HAP-1 (cell line): ENCODE measurements around the gene MGAT1.
A peak's percentile ranks its signal among the peaks of the same experiment; 100 is the strongest.
"Not testable (repeated sequence)": the region's sequence is repeated elsewhere in the genome, so short reads cannot be mapped to it uniquely, and the experiment has no call there.

Experiments
- DNase-seq, 2 experiments: peaks; one replicate each; pipeline ENCODE4 v3.0.0-alpha.2; 2016 to 2020; ENCODE audit warnings: low spot score in 2 of 2
- H3K27me3 ChIP-seq: fragments of 250-450 bp; sonication (Bioruptor Pico); 2 replicates; pipeline ENCODE4 v1.5.1; 2020; ENCODE audit warnings: low read depth, mild to moderate bottlenecking, moderate library complexity
- H3K36me3 ChIP-seq: fragments of 250-450 bp; sonication (Bioruptor Pico); replicated peaks from 2 replicates; pipeline ENCODE4 v1.5.1; 2020; ENCODE audit warnings: mild to moderate bottlenecking
- H3K4me1 ChIP-seq: fragments of 250-450 bp; sonication (Bioruptor Pico); 2 replicates; pipeline ENCODE4 v1.5.1; 2020; ENCODE audit warnings: mild to moderate bottlenecking
- H3K4me3 ChIP-seq: fragments of 250-450 bp; sonication (Bioruptor Pico); 2 replicates; pipeline ENCODE4 v1.5.1; 2020; ENCODE audit warnings: mild to moderate bottlenecking, moderate library complexity
- H3K9me3 ChIP-seq: fragments of 250-450 bp; sonication (Bioruptor Pico); 2 replicates; pipeline ENCODE4 v1.5.1; 2020; ENCODE audit warnings: mild to moderate bottlenecking, moderate library complexity
- in situ Hi-C: fragments of 300-500 bp; cut with MboI; formaldehyde crosslinking; loops from 3 replicates; pipeline ENCODE4 v1.14.3; 2020; ENCODE audit warnings: low sequenced_read_pairs, inconsistent platforms, mixed read lengths

Gene MGAT1

DNA sequence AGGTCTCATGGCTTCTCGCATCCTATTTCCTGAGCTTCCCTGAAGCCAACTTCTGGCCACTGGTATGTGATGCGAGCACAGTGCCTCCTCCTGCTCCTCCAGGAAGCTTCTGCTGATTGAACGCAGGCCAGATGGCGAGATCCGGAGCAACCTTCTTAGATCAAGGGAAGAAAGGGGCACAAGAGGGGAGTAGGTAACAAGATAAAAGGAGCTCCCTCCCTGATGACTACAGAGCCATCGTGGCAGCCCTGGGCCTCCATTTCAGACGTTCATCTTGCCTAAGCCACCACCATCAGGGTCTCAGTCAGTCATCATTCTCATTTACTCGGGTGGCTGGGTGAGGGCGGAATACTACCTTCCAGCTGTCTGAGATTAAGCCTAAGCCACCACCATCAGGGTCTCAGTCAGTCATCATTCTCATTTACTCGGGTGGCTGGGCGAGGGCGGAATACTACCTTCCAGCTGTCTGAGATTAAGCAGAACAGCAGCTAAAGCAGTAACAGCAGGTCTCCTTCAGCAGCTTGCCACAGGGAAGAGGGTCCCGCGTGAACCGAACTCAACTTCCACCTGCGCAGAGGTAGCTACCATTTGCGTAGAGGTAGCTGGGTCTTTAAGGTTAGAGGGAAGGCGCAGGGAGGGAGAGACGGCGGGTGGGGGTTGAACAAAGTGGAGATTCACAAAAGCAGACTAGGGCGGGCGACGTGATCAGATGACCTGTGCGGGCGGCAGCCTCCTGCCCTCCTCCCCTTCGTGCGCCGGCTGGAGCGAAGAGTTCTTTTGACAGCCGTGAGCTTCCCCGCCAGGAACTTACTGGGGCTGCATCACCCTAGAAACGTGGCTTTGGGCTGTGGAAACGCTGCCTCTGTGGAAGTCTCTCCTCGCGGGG lies 27.9 kb upstream of the MGAT1 start:
- Histone ChIP-seq H3K4me3 (no peak overlapping the region), H3K9me3 (peaks cover 8% of the 10 kb centered on the region), H3K27me3 (no peaks in the 10 kb centered on the region), H3K4me1 (no peaks in the 10 kb centered on the region), H3K36me3 (no peaks in the 10 kb centered on the region)
- DNase-seq, result no peak
- in situ Hi-C loops, result no loop called here

DNA sequence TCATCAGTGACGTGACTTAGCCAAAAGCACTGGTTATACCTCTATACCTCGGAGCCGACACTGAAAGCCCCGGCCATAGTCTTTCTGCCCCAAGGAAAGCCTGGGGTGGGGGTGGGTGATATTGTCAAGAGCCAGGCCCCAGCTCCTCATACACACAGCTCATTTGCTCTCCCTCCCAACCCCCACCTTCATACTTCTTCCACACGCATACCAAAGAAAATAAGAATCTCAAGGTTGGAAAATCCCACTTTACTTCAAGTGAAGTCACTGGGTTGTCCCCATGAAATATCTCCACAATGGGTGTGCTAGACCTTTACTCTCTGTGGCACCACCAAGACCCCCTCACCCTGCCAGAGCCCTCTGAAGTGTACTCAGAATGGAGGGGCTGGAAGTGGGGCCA lies 27.1 kb upstream of the MGAT1 start:
- no peak for DNase-seq
- no peaks in the 10 kb centered on the region for H3K36me3 ChIP-seq
- no peak overlapping the region for H3K4me3 ChIP-seq
- peaks cover 8% of the 10 kb centered on the region for H3K9me3 ChIP-seq
- in situ Hi-C loops, result no loop called here
- no peaks in the 10 kb centered on the region for H3K27me3 ChIP-seq
- peaks cover 4% of the 10 kb centered on the region for H3K4me1 ChIP-seq

DNA sequence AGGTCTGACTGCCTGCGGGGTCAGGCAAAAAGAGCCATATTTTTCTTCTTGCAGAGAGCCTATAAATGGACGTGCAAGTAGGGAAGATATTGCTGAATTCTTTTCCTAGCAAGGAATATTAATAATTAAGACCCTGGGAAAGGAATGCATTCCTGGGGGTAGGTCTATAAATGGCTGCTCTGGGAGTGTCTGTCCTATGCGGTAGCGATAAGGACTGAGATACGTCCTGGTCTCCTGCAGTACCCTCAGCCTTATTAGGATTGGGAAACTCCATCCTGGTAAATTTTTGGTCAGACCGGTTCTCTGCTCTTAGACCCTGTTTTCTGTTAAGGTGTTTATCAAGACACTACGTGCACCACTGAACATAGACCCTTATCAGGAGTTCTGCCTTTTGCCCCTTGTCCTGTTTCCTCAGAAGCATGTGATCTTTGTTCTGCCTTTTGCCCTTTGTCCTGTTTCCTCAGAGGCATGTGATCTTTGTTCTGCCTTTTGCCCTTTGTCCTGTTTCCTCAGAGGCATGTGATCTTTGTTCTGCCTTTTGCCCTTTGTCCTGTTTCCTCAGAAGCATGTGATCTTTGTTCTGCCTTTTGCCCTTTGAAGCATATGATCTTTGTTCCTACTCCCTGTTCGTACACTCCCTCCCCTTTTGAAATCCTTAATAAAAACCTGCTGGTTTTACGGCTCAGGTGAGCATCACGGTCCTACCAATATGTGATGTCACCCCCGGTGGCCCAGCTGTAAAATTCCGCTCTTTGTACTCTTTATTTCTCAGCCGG lies 26.3 kb upstream of the MGAT1 start:
- in situ Hi-C loops, H3K9me3 ChIP-seq, H3K27me3 ChIP-seq, H3K36me3 ChIP-seq, H3K4me3 ChIP-seq, H3K4me1 ChIP-seq, DNase-seq: not testable (repeated sequence)

DNA sequence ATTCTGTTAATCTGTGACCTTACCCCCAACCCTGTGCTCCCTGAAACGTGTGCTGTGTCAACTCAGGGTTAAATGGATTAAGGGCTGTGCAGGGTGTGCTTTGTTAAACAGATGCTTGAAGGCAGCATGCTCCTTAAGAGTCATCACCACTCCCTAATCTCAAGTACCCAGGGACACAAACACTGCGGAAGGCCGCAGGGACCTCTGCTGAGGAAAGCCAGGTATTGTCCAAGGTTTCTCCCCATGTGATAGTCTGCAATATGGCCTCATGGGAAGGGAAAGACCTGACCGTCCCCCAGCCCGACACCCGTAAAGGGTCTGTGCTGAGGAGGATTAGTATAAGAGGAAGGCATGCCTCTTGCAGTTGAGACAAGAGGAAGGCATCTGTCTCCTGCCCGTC lies 24.8 kb upstream of the MGAT1 start:
- H3K27me3 ChIP-seq, H3K4me1 ChIP-seq, H3K9me3 ChIP-seq, H3K4me3 ChIP-seq, in situ Hi-C loops, DNase-seq, H3K36me3 ChIP-seq: not testable (repeated sequence)

DNA sequence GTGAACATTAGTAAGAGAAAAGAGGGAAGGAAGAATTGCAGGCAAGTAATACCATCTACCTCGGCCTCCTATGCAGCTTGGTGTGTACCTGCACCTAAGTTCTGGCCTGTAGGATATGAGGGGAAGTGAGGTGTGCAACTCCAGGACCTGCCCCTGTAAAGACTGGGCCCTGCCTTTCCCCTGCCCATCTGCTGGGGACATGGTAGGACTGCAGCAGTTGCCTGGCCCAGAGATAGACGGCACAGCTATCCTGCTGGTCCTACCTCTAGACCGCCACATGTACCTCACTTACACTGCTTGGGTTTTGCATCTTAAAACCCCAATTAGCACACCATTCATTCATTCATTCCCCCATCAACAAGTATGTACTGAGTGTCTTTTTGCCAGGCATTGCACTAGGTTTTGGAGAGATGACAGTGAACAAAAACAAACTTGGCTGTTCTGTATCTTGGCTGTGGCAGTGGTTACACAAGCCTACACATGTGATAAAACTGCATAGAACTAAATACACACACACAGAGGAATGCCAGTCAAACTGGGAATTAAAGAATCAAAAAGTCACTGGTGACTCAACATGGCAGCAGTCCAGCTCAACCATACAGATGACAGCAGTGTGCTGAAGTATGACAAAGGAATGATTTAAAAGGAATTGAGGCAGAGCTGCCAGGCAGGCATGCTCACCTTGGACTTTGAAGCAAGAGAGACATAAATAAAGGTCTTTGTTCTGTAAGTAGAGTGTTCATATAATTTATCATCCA lies 23.3 kb upstream of the MGAT1 start:
- H3K9me3 ChIP-seq, result peaks cover 8% of the 10 kb centered on the region; the same call in 1 of the 2 replicates
- in situ Hi-C loops, result no loop called here
- peaks cover 8% of the 10 kb centered on the region for H3K4me1 ChIP-seq
- H3K36me3 ChIP-seq, result no peaks in the 10 kb centered on the region
- H3K27me3 ChIP-seq, result no peaks in the 10 kb centered on the region; the same call in 1 of the 2 replicates
- DNase-seq, result no peak
- H3K4me3 ChIP-seq, result no peak overlapping the region

DNA sequence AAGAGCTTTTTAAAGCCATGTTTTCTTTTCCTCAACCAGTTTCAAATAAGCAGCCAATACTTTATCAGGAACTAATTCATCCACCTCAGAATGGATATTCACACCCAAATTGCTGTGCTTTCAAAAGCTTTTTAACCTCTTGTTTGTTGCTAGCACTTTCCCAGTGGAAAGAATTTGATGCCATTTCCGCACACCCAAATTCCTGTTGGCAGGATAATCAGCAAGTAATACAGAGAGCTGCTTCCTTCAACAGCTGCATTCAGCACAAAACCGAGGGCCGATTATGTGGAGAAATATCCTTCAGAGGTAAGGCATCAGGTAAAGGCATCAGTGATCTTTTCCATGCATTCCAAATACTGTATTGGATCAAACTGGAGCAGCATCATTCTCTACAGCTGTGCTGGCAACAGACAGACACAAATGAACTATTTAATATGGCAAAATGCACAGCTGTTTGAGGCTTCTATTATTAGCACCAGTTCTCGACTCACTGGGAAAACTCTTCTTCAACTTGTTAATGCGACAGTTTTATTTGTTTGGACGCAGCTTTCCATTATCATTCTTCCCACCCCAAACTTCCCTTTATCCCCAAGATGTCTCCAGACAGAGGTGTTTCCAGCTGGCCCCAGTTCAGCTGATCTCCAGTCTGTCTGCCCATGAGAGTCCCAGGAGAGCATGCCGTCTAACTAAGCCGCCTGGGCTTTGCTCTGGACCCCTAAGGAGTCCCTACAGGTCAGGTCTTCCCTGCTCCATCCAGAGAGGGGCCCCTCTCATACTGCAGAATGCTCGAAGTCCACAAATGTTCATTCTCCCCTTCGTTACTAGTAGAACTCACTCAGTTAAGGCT lies 22.2 kb upstream of the MGAT1 start:
- peaks cover 8% of the 10 kb centered on the region for H3K4me1 ChIP-seq

DNA sequence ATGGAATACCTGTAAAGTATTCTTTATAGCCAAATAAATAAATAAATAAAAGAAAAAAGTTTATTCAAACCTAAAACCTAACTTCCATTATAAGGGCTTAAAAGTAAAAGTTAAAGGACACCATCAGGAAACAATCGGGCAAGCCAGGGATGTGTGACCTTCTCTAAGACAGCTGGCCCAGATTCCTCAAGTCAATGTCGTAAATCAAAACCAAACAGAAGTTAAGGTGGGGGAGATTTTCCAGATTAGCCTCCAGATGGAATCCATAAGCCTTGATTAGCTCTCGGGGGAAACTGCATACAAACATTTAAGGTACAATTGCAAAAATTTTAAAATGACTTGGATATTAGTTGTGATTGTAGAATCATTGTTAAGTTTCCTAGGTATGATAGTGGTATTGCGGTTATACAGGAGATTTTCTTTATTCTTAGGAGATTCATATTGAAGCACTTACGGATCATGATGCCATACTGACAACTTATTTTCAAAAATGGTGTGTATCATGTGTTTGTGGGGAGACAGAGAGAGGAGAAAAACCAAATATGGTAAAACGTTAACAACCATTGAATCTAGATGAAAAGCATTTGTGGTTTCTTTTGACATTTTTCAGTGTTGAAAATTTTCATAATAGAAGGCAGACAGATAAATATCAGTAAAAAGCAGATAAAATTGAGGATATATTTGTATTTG lies 21.5 kb upstream of the MGAT1 start:
- Histone ChIP-seq H3K9me3 (0 out of 2 replicates have a peak, but pooled peaks cover 6% of the 10 kb centered on the region), H3K4me3 (no peak overlapping the region), H3K36me3 (no peaks in the 10 kb centered on the region), H3K4me1 (peaks cover 8% of the 10 kb centered on the region), H3K27me3 (no peaks in the 10 kb centered on the region; the same call in 1 of the 2 replicates)
- in situ Hi-C loops, result no loop called here
- DNase-seq, result no peak

More for the DNA sequence above, 22.2 kb upstream of the MGAT1 start:
- peaks cover 8% of the 10 kb centered on the region; the same call in 1 of the 2 replicates for H3K9me3 ChIP-seq
- H3K36me3 ChIP-seq, result no peaks in the 10 kb centered on the region
- no peak overlapping the region for H3K4me3 ChIP-seq
- in situ Hi-C loops, result no loop called here
- DNase-seq, result peak in 1 of 2 experiments; percentile 29
- no peaks in the 10 kb centered on the region; the same call in 1 of the 2 replicates for H3K27me3 ChIP-seq

DNA sequence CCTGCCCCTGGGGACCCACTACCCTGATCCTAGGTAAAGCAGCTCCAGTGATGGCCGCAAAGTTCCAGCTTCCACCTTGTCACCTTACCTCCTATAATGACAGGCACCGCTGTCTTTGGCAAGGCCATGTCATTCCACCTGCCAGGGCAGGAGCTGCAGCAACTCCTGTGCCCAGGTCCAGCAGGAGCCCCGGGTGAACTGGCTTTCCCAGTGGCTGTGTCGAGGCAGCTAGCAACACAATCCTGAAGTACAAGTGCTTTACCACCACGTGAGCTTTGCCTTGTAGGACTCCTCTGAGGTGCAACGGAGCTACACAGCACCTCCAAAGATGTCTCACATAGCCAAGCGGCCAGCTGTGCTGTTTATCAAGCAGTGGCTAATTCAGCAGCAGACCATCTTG lies 20.7 kb upstream of the MGAT1 start:
- in situ Hi-C loops, result no loop called here
- Histone ChIP-seq H3K9me3 (0 out of 2 replicates have a peak, but pooled peaks cover 3% of the 10 kb centered on the region), H3K4me3 (no peak overlapping the region), H3K4me1 (peaks cover 8% of the 10 kb centered on the region), H3K27me3 (peaks cover 5% of the 10 kb centered on the region), H3K36me3 (no peaks in the 10 kb centered on the region)
- no peak for DNase-seq

DNA sequence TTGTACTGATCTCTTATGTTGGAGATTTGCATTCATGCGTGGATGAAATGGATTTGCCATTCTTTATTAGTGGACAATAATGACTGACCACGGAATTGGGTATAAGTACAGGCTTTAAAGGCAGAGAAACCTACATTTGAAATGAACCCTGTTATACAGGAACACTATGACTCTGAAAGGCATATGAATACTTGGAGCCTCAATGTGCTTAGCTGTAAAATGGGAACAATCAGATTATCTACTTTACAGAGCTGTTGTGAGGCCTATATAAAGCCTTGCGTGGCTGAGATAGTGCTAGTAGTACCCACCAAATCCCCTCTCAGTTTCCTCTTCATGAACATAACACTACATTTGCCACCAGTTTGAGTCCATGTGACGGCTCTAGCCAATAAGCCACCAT lies 18.9 kb upstream of the MGAT1 start:
- no peak overlapping the region for H3K4me3 ChIP-seq
- peaks cover 19% of the 10 kb centered on the region for H3K4me1 ChIP-seq
- no peaks in the 10 kb centered on the region for H3K36me3 ChIP-seq
- peaks cover 9% of the 10 kb centered on the region for H3K27me3 ChIP-seq
- in situ Hi-C loops, result no loop called here
- DNase-seq, result no peak
- no peaks in the 10 kb centered on the region for H3K9me3 ChIP-seq

DNA sequence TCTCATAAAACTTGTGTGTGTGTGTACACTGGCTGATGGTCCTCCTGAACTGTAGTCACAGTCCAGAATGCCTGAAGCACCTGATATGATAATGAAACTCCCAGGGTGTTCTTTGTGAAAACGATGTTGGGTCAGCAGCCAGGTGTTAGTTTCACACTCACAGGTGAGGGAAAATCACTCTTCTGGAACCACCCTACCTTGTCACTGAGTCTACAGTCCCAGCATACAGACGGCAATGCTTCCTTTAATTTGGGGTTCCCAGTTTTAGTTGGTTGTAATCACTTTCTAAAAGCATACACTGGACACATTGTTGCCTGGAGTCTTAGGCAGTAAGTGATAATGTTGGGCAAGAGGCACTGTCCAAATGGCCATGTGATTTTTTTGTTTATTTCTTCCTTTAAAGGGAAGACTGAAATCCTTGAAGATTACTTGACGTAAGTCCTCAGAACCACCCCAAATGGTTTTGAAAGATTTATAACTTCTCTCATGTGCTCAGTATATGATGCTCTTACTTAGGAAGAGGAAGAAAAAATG lies 18.2 kb upstream of the MGAT1 start:
- Histone ChIP-seq H3K36me3 (no peaks in the 10 kb centered on the region), H3K4me3 (no peak overlapping the region), H3K4me1 (peaks cover 23% of the 10 kb centered on the region), H3K27me3 (peaks cover 9% of the 10 kb centered on the region), H3K9me3 (no peaks in the 10 kb centered on the region)
- DNase-seq, result no peak
- in situ Hi-C loops, result no loop called here

DNA sequence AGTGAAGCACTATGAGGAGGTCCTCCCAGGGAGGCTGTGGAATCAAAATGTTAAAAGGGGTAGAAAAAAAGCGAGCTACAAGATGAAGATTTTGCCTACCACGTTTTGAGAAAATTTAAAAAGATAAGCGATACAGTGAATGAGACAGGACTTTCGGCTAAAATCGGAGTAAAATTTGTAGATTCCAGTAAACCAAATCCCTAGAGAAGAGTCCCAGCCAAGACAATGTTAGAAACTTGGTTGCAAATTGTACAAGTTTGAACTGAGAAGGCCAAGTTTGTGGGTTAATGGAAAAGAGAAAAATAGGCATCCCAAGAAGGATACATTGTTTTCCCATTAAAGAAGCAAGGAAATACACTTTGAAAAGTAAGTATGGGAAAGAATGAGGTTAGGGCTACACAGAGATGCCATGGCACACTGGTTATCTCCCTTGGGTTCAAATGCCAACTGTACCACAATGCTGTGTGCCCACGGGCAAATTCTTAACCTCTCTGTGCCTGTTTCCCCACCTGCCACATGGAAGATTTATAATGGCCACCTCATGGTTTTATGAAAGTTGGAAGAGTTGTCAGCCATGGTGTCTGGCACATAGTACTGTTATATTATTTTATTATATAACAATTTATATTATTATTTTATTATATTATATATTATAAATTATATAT lies 16.2 kb upstream of the MGAT1 start:
- peaks cover 9% of the 10 kb centered on the region for H3K27me3 ChIP-seq
- no peaks in the 10 kb centered on the region for H3K9me3 ChIP-seq
- H3K4me1 ChIP-seq, result peaks cover 15% of the 10 kb centered on the region
- in situ Hi-C loops, result no loop called here
- no peaks in the 10 kb centered on the region for H3K36me3 ChIP-seq
- no peak for DNase-seq
- H3K4me3 ChIP-seq, result no peak overlapping the region
